Erythroblast (primary cell): ENCODE measurements around the gene MARCOL.

Experiments
- DNase-seq, 2 experiments: peaks; one replicate each; lab custom pipeline; 2025; lab: John Stamatoyannopoulos, UW
- GATA1 ChIP-seq: IDR thresholded peaks from 2 replicates; pipeline ENCODE4 v1.6.1; 2011; ENCODE audit warnings: low read depth, mild to moderate bottlenecking, control low read depth, low read length, moderate library complexity
- POLR2A ChIP-seq: IDR thresholded peaks from 2 replicates; pipeline ENCODE4 v1.6.1; 2011; ENCODE audit warnings: mild to moderate bottlenecking, low read length

Gene MARCOL

GRCh38 chr5:148238418-148238794 is at the start of gene MARCOL:
MARCOL (plus strand) TSS chr5:148238525; CDS start chr5:148238598, 73 bp downstream.
- TF ChIP-seq GATA1 (no peak), POLR2A (no peak)
- no peak for DNase-seq

DNA sequence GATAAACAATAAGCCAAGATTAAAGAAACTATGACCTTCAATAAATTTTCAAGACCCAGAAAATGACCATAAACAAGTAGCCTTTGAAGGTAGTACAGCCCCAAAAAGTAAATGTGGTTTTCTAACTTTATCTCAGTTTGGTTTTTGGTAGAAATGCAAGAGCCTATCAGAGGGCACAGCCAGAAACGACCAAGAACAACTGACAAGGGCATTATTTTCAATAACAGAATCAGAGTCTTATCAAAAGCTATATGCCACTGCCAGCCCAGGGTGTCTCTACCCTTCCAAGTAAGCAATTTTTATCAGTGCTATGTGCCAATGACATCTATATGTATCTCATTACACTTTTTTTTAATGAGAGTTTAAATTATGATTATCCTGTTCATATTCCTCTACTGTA is 47.3 kb upstream of the MARCOL start:
- DNase-seq, result no peak
- TF ChIP-seq GATA1 (no peak), POLR2A (no peak)

DNA sequence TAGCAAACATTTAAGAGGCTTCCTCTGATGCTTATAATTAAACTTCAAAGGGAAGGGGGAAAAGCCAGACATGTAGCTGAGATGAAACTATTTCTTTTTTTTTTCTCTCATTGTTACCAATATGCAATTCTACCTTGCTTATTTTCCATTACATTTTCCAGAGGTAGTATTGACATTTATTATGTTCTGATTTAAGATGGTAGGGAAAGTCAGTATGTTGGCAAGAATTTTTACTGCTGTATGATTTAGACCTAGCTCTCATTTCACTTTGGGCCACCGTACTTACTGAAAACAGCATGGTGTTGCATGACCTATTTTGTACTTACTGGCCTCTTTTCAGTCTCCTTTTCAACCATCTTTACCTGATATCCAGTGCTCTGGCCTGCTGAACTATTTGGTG is 45.1 kb upstream of the MARCOL start:
- no peak for DNase-seq
- TF ChIP-seq POLR2A (no peak), GATA1 (no peak)

- no peak for TF ChIP-seq GATA1
- TF ChIP-seq POLR2A, result no peak
- DNase-seq, result no peak
These were observed 37.2 kb upstream of the MARCOL start for GRCh38 chr5:148201151-148201550.

- no peak for TF ChIP-seq POLR2A
- no peak for TF ChIP-seq GATA1
- no peak for DNase-seq
These were observed 35.7 kb upstream of the MARCOL start, which contains the start of gene SPINK6 for GRCh38 chr5:148202531-148203203. SPINK6 (plus strand) TSS chr5:148203042; CDS start chr5:148203097, 55 bp downstream.

- no peak for DNase-seq
- TF ChIP-seq GATA1, result no peak
- no peak for TF ChIP-seq POLR2A
These were observed 33.1 kb upstream of the MARCOL start for GRCh38 chr5:148205044-148205806.

GRCh38 chr5:148205865-148206264 is 32.5 kb upstream of the MARCOL start:
- TF ChIP-seq POLR2A (no peak), GATA1 (no peak)
- no peak for DNase-seq

GRCh38 chr5:148206620-148207019 is 31.7 kb upstream of the MARCOL start:
- no peak for DNase-seq
- TF ChIP-seq POLR2A (no peak), GATA1 (no peak)

DNA sequence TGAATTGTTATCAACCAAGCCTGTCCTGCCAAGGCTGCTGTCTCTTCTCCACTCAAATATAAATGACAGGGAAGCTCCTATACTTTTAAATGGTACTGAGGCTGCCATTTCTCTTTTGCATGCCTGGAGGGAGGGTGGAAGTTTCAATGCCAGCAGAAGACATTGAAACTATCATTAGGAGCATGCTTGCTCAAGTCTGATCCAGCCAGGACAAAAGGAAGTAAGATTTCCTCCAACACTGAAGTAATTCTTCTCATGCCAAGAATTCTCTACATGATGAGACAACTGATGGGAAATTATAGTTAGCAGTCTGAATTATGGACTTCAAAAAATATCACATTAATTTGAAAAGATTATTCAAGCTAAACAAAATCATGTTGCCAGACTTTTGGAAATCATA is 30.1 kb upstream of the MARCOL start:
- DNase-seq, result no peak
- TF ChIP-seq GATA1 (no peak), POLR2A (no peak)

DNA sequence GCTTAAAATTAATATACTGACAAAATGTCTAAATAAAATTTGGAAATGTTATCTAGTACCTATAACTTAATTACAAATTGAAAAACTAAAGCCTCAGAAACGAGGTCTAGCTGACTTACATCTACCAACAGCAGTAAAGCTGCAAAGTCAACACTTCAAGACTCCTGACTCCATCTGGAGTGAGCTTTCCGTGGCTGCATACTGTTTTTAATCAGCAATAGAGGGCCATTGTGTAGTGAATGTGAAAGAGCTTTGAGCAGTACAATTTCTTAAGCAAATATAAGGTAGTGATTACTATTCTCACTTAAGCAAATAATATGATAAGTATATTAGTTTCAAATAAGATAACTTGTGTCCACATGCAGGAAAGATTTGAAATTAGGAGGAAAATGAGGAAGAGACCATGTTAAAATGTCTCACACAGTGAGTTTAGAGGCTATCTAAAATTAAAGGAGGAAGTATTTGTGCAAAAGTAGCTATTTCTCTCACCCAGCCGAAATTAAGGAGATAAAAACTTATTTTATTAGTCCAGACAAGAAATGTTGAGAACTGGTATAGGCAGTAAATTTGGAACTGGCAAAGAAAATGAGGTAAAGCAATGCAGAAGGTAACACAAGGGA is 29.1 kb upstream of the MARCOL start:
- TF ChIP-seq GATA1 (no peak), POLR2A (no peak)
- DNase-seq, result no peak

- DNase-seq, result no peak
- TF ChIP-seq POLR2A, result no peak
- TF ChIP-seq GATA1, result no peak
These were observed 23.6 kb upstream of the MARCOL start for GRCh38 chr5:148214665-148215185.

GRCh38 chr5:148221508-148221907 is 16.8 kb upstream of the MARCOL start:
- no peak for DNase-seq
- TF ChIP-seq POLR2A, result no peak

DNA sequence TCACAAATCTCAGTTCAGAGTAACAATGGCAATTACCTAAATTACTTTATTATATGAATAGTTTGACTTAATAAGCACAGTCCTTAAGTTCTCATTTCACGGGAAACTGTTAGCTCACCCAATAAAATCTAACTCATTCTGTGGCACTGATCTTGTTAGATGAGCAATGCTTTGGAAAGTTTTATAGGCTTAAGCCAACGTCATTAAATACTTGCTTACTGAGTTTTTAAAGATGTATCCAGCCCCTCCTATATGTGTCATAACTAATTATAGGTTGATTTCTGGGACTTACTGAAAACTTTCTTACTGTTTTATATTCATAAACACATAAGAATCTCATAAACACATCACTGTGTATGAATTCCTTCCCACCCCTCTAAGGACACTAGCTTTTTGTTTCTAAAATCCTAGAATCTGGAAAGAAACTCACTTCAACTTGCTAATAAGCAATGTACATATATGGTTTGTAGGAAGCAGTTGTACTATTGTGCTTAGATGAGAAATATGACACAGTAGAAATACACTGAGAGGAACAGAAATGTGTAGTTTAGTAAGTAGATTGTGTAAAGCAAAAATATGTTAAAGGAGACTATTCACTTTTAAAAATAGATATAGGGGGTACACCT is 14.1 kb upstream of the MARCOL start:
- DNase-seq, result no peak
- TF ChIP-seq GATA1 (no peak), POLR2A (no peak)

DNA sequence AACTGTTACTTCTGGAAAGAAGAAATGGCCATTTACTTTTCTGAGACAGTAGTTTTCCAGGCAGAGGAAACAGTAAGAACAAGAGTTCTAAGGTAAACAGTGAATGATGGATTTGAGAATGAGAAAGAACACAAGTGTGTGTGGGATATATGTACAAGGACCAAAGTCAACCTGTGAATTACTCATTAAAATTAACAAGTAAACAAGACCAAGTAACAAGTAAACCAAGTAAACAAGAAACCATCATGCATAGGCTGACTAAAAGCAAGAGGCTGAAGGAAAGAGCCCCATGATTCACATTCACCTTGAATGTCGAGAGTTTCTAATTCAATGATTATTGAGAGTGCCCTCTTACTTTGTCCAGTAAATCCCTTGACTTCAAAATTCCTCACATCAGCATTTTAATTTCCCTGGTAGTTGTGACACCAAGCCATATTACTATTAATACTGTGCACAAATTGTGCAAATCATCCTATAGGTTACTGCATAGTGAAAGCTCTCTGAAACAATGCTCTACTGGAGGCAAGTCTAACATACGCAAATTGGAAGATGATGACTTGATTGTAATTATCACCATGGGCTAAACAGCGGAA is 9.8 kb upstream of the MARCOL start:
- TF ChIP-seq POLR2A, result no peak
- TF ChIP-seq GATA1, result no peak
- DNase-seq, result no peak
